Measurements from ENCODE around the gene GLS.

- TF ChIP-seq CTCF (conservative IDR thresholded peaks at IDR 0.05 in 1 of 2, IDR thresholded peaks at IDR 0.05 in 1 of 2; ENCODE audit: extremely low read depth in 1 of 2, insufficient read depth in 1 of 2, low read depth in 1 of 2, low read length in 2 of 2) = no peak
- TF ChIP-seq EZH2 (IDR thresholded peaks at IDR 0.05; ENCODE audit: borderline replicate concordance, low read length) = no peak
Observed at GRCh38 chr2:190999949-191000665, 119.5 kb downstream of the GLS start.
